Measurements from ENCODE around the gene HDAC5.

DNA sequence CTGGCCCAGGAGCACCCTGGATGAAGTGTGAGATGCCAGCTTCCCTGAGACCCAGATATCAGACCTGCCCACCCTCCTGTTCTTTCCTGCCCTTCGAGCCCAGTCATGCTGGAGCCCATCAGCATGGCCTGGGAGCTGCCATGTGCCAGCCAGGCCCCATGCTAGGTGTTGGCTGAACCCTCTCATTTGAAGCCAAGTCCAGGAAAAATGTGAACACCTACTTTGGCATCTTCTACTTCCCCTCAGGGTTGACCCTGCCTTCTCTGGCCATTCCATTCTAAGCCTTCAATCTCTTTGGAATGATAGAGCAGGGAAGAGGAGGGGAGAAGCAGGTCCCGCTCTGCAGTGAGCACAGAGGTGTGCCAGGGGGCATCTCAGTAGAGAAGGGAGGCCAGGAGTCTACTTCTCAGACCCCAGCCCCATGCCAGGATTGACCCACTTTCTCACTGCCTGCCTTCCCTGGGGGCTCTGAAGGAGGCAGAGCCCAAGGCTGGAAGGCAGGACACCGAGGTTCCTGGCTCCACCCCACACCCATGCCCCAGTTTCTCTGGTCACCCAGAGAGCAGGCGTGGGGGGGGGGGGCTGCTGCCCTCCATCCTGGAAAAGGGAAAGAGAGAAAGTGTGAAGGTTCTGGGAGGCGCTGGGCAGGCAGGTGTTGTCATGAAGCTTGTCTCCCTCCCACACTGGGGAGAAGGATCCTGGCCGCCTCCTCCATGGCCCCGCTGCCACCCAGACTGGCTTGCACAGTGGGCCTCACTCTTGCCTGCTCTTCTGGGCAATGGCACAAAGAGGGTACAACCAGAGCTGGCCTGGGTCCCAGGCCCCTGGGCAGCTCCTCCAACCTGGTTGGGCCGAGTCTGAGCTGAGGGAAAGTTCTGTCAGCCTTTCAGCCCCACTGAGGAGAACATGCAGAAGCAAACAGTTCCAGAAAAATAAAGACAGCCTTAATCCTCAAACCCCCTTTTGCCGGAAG lies 9.3 kb downstream of the HDAC5 start:
- TF ChIP-seq, protein P1, sequence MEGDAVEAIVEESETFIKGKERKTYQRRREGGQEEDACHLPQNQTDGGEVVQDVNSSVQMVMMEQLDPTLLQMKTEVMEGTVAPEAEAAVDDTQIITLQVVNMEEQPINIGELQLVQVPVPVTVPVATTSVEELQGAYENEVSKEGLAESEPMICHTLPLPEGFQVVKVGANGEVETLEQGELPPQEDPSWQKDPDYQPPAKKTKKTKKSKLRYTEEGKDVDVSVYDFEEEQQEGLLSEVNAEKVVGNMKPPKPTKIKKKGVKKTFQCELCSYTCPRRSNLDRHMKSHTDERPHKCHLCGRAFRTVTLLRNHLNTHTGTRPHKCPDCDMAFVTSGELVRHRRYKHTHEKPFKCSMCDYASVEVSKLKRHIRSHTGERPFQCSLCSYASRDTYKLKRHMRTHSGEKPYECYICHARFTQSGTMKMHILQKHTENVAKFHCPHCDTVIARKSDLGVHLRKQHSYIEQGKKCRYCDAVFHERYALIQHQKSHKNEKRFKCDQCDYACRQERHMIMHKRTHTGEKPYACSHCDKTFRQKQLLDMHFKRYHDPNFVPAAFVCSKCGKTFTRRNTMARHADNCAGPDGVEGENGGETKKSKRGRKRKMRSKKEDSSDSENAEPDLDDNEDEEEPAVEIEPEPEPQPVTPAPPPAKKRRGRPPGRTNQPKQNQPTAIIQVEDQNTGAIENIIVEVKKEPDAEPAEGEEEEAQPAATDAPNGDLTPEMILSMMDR (conservative IDR thresholded peaks at IDR 0.05; ENCODE audit: low read depth, low read length), result no peak
- TF ChIP-seq EZH2 (IDR thresholded peaks at IDR 0.05; ENCODE audit: borderline replicate concordance, low read depth, low read length, poor library complexity, severe bottlenecking), result no peak
